SJSA1 (cell line): ENCODE results near the gene SLC22A3. TPM values are rescaled to one million over a fixed set of nuclear protein-coding genes. Genes with fewer than 3 reads are reported as not detected.

Source experiments
- DNase-seq, 2 experiments: peaks; one replicate each; pipeline ENCODE4 v3.0.0-alpha.2; 2015 to 2020; ENCODE audit warnings: low spot score in 2 of 2, low read depth in 1 of 2
- H3K27ac ChIP-seq: fragments of 250-450 bp; sonication (Bioruptor Pico); 2 replicates; pipeline ENCODE4 v1.5.1; 2020; ENCODE audit warnings: mild to moderate bottlenecking, moderate library complexity
- H3K27me3 ChIP-seq: fragments of 250-450 bp; sonication (Bioruptor Pico); replicated peaks from 2 replicates; pipeline ENCODE4 v1.5.1; 2020; ENCODE audit warnings: mild to moderate bottlenecking, moderate library complexity
- H3K36me3 ChIP-seq: fragments of 250-450 bp; sonication (Bioruptor Pico); 2 replicates; pipeline ENCODE4 v1.5.1; 2020; ENCODE audit warnings: mild to moderate bottlenecking
- H3K4me1 ChIP-seq: fragments of 250-450 bp; sonication (Bioruptor Pico); replicated peaks from 2 replicates; pipeline ENCODE4 v1.6.1; 2021; ENCODE audit warnings: mild to moderate bottlenecking
- H3K4me3 ChIP-seq: fragments of 250-450 bp; sonication (Bioruptor Pico); 2 replicates; pipeline ENCODE4 v1.5.1; 2020; ENCODE audit warnings: mild to moderate bottlenecking
- H3K9me3 ChIP-seq: fragments of 250-450 bp; sonication (Bioruptor Pico); replicated peaks from 2 replicates; pipeline ENCODE4 v1.5.1; 2020; ENCODE audit warnings: mild to moderate bottlenecking
- total RNA-seq: library from RNA; depleted of rRNA; stranded (reverse); fragments of >200 nt; shearing (Covaris generic); gene quantifications from 2 replicates; pipeline ENCODE4 v1.2.3, GENCODE V29; 2014

Gene SLC22A3
- total RNA-seq, 1 experiment from 2014 or later = not detected

DNA sequence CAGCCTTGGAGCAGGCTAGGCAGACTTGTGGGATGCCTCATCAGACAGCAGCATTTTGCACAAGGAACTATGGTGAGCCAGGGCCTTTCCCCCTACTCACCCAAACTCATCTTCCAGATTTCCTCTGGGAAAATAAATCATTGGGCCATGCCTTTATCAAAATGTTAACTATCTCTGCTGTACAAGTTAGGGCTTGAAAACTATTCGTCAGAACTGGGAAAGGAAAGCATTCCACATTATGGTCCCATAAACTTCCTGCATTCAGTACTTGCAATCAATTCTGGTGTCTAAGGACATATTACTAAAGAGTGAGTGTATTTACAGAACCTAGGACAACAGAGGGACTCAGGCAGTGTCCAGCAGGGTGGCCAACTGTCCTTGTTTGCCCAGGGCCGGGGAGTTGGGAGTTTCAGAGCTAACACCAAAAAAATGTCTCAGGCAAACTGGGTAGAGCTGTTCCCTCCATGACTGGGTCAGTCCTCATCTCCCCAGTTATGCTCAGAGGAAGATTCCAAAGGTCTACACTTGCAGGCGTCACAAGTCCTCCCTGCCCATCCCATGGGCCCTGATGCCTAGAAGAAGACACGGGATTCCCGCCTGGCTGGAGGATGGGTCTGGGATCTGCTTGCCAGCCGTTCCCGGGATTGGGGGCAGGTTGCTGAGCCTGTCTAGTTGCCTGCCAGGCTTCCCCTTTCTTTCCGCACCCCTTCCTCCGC lies 72.2 kb downstream of the SLC22A3 start:
- Histone ChIP-seq H3K4me1 (no peaks in the 10 kb centered on the region), H3K27ac (no peak overlapping the region), H3K9me3 (no peaks in the 10 kb centered on the region), H3K27me3 (no peaks in the 10 kb centered on the region), H3K4me3 (no peak overlapping the region), H3K36me3 (no peaks in the 10 kb centered on the region)
- no peak for DNase-seq

DNA sequence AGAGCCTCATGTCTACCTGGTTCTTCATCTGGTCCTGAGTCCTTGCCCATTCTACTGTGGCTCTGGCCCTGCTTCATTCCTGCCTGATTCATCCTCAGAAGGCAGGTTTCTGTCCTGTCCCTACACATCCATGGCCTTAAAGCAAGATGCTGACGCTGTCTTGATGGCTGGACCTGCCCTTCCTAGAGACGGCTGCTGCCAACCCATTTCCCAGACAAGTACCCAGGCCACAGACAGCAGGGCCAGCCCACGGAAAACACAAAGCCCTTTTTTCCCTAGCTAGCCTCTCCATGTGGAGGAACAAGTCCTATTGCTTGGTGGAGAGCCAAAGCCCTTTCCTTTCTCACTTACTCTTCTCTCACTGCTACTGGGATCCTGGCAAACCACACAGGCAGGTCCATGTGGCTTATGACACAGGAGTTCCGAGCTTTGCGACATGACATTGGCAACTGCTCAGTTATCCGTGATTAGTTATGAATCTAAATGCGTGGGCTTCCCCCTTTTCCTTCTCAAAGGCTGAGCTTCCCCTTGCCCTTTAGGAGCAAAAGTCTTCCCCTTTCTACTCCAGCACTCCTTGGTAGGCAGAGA lies 72.9 kb downstream of the SLC22A3 start:
- Histone ChIP-seq H3K4me1 (no peaks in the 10 kb centered on the region), H3K9me3 (peaks cover 2% of the 10 kb centered on the region; the same call in 1 of the 2 replicates), H3K27me3 (no peaks in the 10 kb centered on the region), H3K27ac (no peak overlapping the region), H3K36me3 (no peaks in the 10 kb centered on the region), H3K4me3 (no peak overlapping the region)
- no peak for DNase-seq

DNA sequence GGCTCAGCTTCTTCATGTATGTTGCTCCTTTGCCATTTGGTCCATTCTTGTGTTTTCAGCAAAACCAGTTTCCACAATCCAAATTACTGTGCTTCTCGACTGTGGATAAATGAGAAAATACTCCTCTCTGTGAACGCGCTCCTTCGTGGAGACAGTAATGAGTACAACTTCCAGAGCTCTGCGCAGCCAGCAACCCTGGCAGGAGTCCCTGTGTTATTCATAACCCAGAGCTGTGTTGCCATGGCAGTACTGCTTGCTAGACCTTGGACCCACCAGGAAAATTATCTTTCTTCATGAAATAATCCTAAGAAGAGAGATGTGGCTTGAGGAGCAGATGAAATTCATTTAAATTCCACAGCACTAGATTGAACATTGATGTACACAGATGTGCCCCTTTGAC lies 73.7 kb downstream of the SLC22A3 start:
- Histone ChIP-seq H3K4me3 (no peak overlapping the region), H3K36me3 (no peaks in the 10 kb centered on the region), H3K9me3 (peaks cover 3% of the 10 kb centered on the region; the same call in 1 of the 2 replicates), H3K27ac (no peak overlapping the region), H3K27me3 (no peaks in the 10 kb centered on the region), H3K4me1 (no peaks in the 10 kb centered on the region)
- no peak for DNase-seq

DNA sequence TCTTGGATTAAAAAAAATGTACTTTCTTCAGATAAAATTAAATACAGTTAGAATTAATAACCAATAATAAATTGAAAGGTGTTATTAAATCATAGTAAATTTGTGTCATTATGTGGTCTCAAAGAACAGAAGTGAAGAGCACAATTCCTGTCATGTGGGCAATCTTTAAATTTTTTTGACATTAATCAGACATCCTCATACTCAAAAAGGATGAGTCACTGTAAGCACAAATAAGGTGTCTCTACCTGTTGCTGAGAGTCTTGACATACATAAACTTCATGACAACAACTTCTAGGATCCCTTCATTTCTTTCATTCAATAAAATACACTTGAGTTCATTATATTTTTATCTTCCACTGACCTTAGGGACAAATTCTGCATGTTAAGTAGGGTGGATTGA lies 76.1 kb downstream of the SLC22A3 start:
- no peak for DNase-seq
- H3K27ac ChIP-seq = no peak overlapping the region
- H3K27me3 ChIP-seq = no peaks in the 10 kb centered on the region

DNA sequence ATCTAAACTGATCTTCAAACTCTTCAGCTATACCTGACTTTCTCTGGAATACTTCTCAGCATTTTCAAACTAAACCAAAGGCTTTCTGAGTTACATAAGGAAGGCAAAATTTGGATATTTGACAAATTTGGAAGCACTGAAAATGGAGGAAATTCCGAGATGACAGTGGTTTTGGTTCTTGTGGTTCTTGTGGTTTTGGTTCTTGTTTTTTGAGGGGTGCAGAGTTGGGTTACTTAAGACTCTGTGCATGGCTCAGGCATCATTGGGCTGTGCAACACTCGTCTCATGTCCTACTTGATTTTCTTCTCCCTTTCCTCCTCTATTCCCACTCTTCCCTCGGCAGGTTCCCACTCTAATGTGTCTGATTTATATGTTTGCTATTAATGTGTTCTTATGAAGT lies 78.0 kb downstream of the SLC22A3 start:
- H3K4me1 ChIP-seq = no peaks in the 10 kb centered on the region
- no peaks in the 10 kb centered on the region for H3K36me3 ChIP-seq
- H3K27ac ChIP-seq = no peak overlapping the region
- H3K9me3 ChIP-seq = peaks cover 3% of the 10 kb centered on the region; the same call in 1 of the 2 replicates
- H3K4me3 ChIP-seq = no peak overlapping the region
- H3K27me3 ChIP-seq = no peaks in the 10 kb centered on the region
- DNase-seq = no peak

More for the DNA sequence above, 76.1 kb downstream of the SLC22A3 start:
- no peaks in the 10 kb centered on the region for H3K36me3 ChIP-seq
- H3K9me3 ChIP-seq = peaks cover 3% of the 10 kb centered on the region; the same call in 1 of the 2 replicates
- no peaks in the 10 kb centered on the region for H3K4me1 ChIP-seq
- H3K4me3 ChIP-seq = no peak overlapping the region

DNA sequence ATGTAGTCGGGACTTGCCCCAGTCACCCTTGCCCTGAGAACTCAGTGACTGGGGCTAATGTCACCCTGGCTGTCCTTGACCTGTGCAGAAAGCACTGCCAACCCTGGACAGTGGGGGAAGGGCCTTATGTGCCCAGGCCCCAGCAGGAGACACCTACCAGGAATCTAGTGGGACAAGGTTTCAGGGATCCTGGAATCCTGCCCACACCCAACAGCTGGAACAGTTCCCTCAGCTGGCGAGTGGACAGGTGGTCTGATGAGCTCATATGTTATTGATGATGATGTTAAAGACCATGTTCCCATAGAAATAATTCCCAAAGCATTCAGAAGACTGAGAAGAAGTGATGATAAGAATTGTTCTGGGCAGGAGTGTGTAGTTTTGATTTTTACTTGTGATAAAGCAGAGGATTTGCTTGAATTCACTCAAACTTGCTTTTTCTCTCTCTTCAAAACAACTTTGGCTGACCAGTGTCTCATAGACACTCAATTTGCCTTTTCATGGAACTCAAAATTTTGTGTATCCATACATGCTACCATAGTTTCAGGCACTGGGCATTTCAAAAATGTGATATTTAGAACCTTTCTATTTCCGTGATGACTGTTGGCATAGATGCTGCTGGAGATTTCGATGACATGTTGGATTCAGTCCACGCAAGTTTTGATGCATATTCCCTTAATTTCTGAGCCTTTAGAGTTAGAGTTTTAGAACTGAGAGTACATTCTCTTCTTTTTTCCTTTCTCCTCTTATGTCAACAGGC lies 79.3 kb downstream of the SLC22A3 start:
- no peaks in the 10 kb centered on the region for H3K27me3 ChIP-seq
- no peaks in the 10 kb centered on the region for H3K4me1 ChIP-seq
- H3K4me3 ChIP-seq = no peak overlapping the region
- no peaks in the 10 kb centered on the region for H3K36me3 ChIP-seq
- no peak overlapping the region for H3K27ac ChIP-seq
- DNase-seq = no peak
- peaks cover 3% of the 10 kb centered on the region; the same call in 1 of the 2 replicates for H3K9me3 ChIP-seq

DNA sequence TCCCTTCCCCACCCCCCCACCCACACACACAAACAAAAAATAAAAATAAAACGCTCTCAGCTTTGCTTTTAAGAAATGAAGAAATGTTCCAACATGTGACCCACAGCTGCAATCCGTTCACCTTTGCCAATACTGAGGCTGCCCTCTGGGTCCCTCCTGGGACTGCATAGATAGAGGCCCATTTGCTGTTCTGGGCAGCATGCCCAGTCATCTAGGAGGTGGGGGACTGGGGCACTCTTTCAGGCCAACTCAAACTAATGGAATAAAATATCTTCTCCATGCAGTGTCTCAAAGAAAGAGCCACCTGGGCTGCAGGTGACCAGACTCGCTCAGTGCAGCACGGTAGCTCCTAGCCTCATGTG lies 79.9 kb downstream of the SLC22A3 start:
- no peaks in the 10 kb centered on the region for H3K36me3 ChIP-seq
- H3K27ac ChIP-seq = no peak overlapping the region
- H3K4me3 ChIP-seq = no peak overlapping the region
- H3K27me3 ChIP-seq = no peaks in the 10 kb centered on the region
- no peaks in the 10 kb centered on the region for H3K4me1 ChIP-seq
- DNase-seq = no peak
- H3K9me3 ChIP-seq = peaks cover 3% of the 10 kb centered on the region; the same call in 1 of the 2 replicates

DNA sequence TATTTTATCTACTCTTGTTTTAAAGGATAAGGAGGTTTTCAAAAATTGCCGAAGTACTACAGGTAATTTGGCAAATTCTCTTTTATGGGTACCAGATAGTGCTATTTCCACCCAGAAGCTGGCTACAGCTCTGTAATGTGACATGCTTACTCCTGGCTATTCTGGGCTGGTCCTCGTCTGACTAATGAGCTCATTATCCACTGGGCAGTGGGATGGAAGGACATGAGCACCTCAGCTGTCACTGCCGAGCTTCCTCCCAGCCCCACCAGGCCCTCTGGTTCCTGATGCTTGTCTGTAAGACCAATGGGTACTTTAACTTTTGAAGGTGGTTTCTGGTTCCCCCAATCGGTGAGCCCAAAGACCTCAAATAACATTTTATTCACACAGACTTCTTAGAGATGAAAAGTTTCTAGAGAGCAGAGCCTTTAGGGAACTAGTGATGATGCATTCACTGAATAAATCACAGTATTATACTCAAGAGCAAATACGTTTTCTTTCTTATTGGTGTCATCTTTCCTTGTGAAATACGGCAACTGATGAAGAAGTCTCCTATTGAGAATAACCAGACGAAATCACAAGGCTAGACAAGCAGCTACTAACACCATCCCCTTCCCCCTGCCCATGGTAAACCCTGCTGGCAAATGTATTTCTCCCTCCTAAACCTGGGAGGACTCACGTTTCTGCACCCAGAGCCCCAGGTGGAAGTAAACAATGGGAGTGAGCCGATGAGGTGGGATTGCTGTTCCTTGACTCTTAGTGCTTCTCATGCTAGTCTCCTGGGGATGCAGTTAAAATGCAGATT lies 80.8 kb downstream of the SLC22A3 start:
- no peak overlapping the region for H3K27ac ChIP-seq
- H3K27me3 ChIP-seq = no peaks in the 10 kb centered on the region
- H3K4me1 ChIP-seq = no peaks in the 10 kb centered on the region
- no peak for DNase-seq
- H3K4me3 ChIP-seq = no peak overlapping the region
- H3K36me3 ChIP-seq = no peaks in the 10 kb centered on the region
- H3K9me3 ChIP-seq = peaks cover 3% of the 10 kb centered on the region; the same call in 1 of the 2 replicates

DNA sequence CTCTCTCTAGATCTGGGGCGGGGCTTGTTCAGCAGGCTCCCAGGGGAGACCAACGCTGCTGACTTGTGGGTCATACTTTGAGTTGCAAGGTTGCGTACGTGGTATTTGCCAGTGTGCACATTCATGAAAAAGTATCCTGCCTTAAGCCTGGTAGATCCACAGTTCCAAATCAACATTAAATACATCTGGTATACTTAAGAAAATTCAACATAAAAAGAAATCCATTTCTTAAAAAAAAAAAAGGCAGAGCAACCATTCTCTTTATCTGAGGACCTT lies 81.4 kb downstream of the SLC22A3 start:
- H3K4me3 ChIP-seq = no peak overlapping the region
- no peak for DNase-seq
- H3K36me3 ChIP-seq = no peaks in the 10 kb centered on the region
- no peaks in the 10 kb centered on the region for H3K27me3 ChIP-seq
- no peak overlapping the region for H3K27ac ChIP-seq
- H3K4me1 ChIP-seq = no peaks in the 10 kb centered on the region
- H3K9me3 ChIP-seq = peaks cover 3% of the 10 kb centered on the region; the same call in 1 of the 2 replicates

DNA sequence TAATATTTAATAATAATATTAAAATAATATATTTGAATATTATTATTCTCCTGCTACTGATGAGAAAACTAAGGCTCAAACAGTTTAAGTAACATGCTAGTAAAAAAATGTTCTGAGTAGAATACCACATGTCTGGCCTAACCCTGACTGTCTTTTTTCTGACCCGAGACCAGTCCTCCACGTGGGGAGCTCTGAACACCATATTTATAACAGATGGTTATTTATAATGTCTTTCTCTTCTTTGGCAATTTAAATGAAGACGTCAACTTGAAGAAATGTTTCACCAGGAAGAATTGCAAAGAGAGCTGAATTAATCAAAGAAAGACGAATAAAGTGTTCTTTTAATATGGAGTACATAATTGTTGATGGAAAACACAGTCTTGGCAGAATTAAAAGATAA lies 82.0 kb downstream of the SLC22A3 start:
- Histone ChIP-seq H3K36me3 (no peaks in the 10 kb centered on the region), H3K27ac (no peak overlapping the region), H3K4me1 (no peaks in the 10 kb centered on the region), H3K4me3 (no peak overlapping the region), H3K27me3 (no peaks in the 10 kb centered on the region), H3K9me3 (peaks cover 3% of the 10 kb centered on the region; the same call in 1 of the 2 replicates)
- DNase-seq = no peak

DNA sequence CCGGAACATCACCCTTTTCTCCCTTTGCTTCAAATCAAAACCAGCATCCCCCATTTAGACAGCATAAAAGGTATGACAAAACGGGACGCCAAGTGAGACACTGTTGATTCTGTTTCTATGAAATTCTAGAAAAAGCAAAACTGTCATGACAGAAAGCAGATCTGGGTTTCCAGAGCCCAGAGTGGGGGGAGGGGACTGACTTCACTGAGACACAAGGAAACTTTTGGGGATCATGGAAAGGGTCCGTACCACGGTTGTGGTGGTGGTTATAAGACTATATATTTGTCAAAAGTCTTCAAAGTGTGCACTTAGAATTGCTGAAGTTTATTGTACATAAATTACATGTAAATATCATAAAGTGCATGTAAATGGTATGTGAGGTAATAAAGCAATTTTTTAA lies 82.6 kb downstream of the SLC22A3 start:
- Histone ChIP-seq H3K27ac (no peak overlapping the region), H3K27me3 (no peaks in the 10 kb centered on the region), H3K36me3 (no peaks in the 10 kb centered on the region), H3K4me1 (no peaks in the 10 kb centered on the region), H3K4me3 (no peak overlapping the region), H3K9me3 (peaks cover 3% of the 10 kb centered on the region; the same call in 1 of the 2 replicates)
- DNase-seq = no peak

DNA sequence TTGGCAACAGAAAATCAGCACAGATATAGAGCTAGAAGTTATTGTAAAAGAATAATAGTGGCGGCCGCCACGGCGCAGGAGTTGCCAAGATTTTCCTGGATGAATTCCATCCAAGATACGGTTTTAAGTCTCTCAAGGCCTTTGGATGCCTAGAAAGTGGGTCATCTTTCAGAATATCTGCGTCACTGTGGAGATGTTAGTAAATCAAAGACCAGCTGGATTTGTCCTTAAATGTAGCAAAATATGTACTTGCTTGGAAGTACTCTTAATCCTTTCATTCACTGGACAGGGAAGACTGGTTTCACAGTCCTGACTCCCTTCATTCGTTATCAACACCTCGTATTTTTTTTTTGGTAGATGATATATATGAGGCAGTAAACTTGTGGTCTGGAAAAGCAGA lies 83.0 kb downstream of the SLC22A3 start:
- Histone ChIP-seq H3K27me3 (no peaks in the 10 kb centered on the region), H3K4me3 (no peak overlapping the region), H3K36me3 (no peaks in the 10 kb centered on the region), H3K9me3 (no peaks in the 10 kb centered on the region), H3K27ac (no peak overlapping the region), H3K4me1 (no peaks in the 10 kb centered on the region)
- no peak for DNase-seq

DNA sequence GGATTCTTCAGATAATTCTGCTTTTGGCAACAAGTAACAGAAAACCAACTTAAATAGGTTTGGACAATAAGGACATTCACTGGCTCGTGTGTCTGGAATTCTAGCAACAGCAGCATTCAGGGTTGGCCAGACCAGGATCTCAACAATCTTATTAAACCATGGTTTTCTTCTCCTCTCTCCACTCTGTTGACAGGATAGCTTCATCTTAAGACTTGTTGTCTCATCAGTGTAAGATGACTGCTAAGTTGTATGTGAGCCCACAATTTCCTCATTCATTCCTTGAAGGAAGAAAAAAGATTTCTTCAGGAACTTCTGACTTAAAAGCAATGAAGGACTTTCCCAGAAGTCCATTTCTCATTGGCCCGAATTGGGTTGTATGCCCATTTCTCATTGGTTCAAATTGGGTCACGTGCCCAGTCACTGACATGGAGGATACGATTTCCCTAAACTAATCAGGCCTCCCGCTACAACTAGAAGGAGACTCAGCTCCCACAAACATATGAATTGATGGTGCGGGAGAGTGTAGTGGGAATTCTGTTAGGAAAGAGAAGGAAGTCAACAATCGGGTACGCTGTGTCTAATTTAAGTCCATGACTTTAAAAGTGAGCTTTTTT lies 83.7 kb downstream of the SLC22A3 start:
- no peak for DNase-seq
- Histone ChIP-seq H3K9me3 (no peaks in the 10 kb centered on the region), H3K4me3 (no peak overlapping the region), H3K27me3 (no peaks in the 10 kb centered on the region), H3K27ac (no peak overlapping the region), H3K36me3 (no peaks in the 10 kb centered on the region), H3K4me1 (no peaks in the 10 kb centered on the region)
